Activated T-cell treated with anti-CD3 and anti-CD28 coated beads, Interleukin-2, amount 50 U/mL, for 48 hours (primary cell): ENCODE data around the gene PLPP1.

ENCODE experiments used
- DNase-seq, 2 experiments: peaks; one replicate each; pipeline ENCODE4 v3.0.0-alpha.2; 2020

PLPP1 gene

DNA sequence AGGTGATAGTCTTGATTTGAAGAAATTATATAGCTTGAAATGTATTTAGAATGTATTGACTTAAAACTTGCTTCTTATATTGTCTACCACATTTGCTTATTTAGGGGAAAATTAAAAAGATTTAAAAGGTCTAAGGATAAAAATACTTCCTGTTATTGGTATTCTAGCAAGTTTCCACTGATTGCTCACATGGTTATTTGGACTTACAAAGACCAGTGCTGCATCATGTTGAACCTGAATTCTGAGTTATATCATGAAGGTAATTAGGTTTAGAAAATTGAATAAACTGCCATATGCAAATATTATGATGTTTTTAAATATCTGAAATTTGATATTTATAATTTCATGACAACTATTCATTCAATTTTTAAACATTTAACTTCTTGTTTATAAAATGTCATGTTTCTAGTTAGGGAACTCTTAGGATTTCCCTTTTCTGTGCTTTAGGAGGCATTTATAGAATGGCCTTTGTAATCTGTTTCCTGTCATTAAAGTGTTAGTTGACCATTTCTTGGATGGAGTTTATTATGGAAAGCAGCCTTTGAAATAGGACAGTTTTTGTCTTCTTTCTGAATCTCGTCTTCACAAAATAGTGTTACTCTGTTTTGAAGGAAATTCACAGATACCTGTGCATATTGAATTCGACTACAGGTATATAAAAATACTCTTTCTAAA, 141.1 kb downstream of the PLPP1 start:
- DNase-seq = no peak

DNA sequence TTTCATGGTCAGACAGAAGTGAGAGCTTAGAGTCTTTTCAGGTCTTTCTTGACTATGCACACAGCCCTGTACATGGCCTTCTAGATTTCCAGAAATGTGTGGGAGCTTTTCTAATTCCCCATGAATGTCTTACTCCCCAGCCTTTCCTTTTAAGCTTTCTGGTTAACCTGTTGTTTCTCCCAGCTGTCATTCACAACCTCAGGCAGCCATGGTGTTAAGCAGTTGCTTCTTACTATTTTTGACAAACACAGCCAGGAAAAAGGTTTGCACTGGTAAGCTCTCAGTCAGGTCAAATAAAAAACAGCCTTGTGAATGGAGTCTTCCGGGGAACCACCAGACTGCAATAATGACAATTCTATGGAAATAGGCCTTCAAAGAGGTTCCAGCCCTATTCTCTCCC, 142.1 kb downstream of the PLPP1 start:
- no peak for DNase-seq

DNA sequence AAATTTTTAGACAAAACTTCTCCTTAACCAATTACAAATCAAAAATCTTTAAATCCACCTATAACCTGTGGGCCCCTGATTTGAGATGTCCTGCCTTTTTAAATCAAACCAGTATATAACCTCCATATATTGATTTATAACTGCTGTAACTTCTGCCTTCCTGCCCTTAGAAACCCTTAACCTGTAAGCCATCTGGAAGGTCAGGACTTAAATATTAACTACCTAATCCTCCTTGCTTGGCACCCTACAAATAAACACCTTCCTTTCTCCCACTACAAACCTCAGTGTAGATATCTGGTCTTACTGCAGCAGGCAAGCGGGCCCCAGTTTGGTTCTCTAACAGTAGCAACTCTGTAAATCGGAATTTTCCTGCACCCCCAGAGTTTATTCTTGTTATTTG, 143.1 kb downstream of the PLPP1 start:
- DNase-seq = no peak

DNA sequence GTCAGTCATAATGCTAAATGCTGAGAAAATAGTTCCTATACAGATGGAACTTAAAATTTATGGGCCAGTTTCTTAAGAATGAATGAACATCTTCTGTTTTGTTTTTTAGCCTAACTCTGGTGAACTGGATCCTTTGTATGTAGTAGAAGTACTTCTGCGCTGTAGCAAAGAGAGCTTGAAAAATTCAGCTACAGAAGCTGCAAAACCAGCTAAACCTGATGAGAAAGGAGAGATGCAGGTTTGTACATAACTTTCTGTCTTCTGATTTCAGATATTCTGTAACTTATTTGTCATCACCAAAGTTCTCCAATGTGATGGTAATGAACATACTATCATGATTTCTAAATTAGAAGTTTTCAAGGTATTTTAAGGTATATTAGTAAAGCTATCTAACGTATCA, 146.9 kb downstream of the PLPP1 start:
- no peak for DNase-seq

- DNase-seq = no peak
These were observed 148.4 kb downstream of the PLPP1 start for GRCh38 chr5:55386356-55386755.

GRCh38 chr5:55385846-55386245, 148.9 kb downstream of the PLPP1 start:
- no peak for DNase-seq

- DNase-seq = no peak
These were observed 149.5 kb downstream of the PLPP1 start for GRCh38 chr5:55385227-55385626.

GRCh38 chr5:55384072-55384471, 150.7 kb downstream of the PLPP1 start:
- no peak for DNase-seq

DNA sequence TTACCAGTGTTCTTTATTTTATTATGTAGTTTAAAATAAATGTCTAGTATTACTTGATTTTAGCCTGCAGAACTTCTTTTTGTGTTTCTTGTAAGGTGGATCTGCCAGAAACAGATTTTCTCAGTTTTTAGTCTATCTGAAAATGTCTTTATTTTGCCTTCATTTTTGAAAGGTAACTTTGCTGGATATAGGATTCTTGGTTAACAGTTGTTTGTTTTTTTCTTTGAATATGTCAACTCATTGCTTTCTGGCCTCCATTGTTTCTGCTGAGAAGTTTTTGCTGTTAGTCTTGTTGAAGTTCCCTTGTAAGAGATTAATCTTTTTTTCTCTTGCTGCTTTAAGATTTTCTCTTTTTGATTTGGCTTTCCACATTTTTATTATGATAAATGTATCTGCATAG, 151.5 kb downstream of the PLPP1 start:
- no peak for DNase-seq

DNA sequence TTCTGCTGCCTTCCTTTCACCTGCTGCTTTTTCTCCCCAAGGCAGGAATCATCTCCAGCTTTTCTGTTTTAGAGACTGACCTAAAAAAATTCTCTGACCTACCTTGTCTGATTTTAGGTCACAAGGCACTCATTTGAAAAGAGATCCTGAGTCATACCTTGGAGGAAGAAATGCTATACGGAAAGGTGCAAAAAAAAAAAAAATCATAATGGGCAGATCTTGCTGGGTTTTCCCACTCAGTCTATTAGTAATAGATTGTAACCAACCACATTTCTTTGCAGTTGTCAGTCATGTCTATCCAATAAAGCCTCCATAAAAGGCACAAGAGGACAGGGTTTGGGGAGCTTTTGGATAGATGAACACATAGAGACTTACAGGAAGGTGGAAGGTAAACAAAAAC, 157.0 kb downstream of the PLPP1 start:
- no peak for DNase-seq
